Testis (tissue), 2 donors: ENCODE measurements around the gene HLA-DMB.

ENCODE experiments used
- CTCF ChIP-seq, 3 experiments: fragments of 450-650 bp in 2 of 3; fragments of 200-600 bp in 1 of 3; sonication (generic) in 1 of 3; IDR thresholded peaks; one replicate each; pipeline ENCODE4 v1.5.1; 2016 to 2019; ENCODE audit warnings: antibody characterized with exemption in 3 of 3, mild to moderate bottlenecking in 2 of 3, moderate library complexity in 1 of 3
- POLR2A ChIP-seq: fragments of 450-650 bp; IDR thresholded peaks from one replicate; pipeline ENCODE4 v1.6.1; 2017; ENCODE audit warnings: antibody characterized with exemption, mild to moderate bottlenecking, moderate library complexity

GRCh38 chr6:32945953-32946352, 5.1 kb upstream of the HLA-DMB start:
- TF ChIP-seq POLR2A (no peak), CTCF (IDR thresholded peaks at IDR 0.05) (no peak)
